ENCODE measurements around the gene BACE1.

BACE1 gene

GRCh38 chr11:117248341-117248740, 67.7 kb downstream of the BACE1 start:
- no peak for TF ChIP-seq CTCF (IDR thresholded peaks at IDR 0.05)

- TF ChIP-seq CTCF (IDR thresholded peaks at IDR 0.05) = no peak
Observed at GRCh38 chr11:117239295-117239694, 76.8 kb downstream of the BACE1 start.

GRCh38 chr11:117238221-117238620, 77.8 kb downstream of the BACE1 start:
- TF ChIP-seq CTCF (IDR thresholded peaks at IDR 0.05) = no peak
